DOHH2 (cell line): ENCODE data around the gene TMEM151B.

Experiments used
- H3F3A ChIP-seq: fragments of 200-600 bp; sonication (generic), shearing (Covaris generic); 2 replicates; pipeline ENCODE4 v1.6.0; 2016; ENCODE audit warnings: antibody characterized with exemption, mild to moderate bottlenecking; ENCODE audit not compliant: control insufficient read depth, insufficient read depth
- H3K27ac ChIP-seq: fragments of 200-600 bp; sonication (generic); 2 replicates; pipeline ENCODE4 v1.5.1; 2014; ENCODE audit warnings: low read depth, mild to moderate bottlenecking, low read length, moderate library complexity
- H3K27me3 ChIP-seq: fragments of 200-600 bp; sonication (generic); 2 replicates; pipeline ENCODE4 v1.6.1; 2014; ENCODE audit warnings: mild to moderate bottlenecking, low read length, mixed read lengths; ENCODE audit not compliant: control insufficient read depth
- H3K36me3 ChIP-seq: fragments of 200-600 bp; sonication (generic); 2 replicates; pipeline ENCODE4 v1.6.1; 2014; ENCODE audit warnings: mild to moderate bottlenecking, low read length, moderate library complexity, mixed read lengths; ENCODE audit not compliant: control insufficient read depth
- H3K4me1 ChIP-seq: fragments of 200-600 bp; sonication (generic); 2 replicates; pipeline ENCODE4 v1.6.1; 2014; ENCODE audit warnings: mild to moderate bottlenecking, low read length, mixed read lengths; ENCODE audit not compliant: control insufficient read depth
- H3K4me2 ChIP-seq: fragments of 200-600 bp; sonication (generic); 2 replicates; pipeline ENCODE4 v1.6.0; 2014; ENCODE audit warnings: mild to moderate bottlenecking, low read length, moderate library complexity
- H3K4me3 ChIP-seq: fragments of 200-600 bp; sonication (generic); 2 replicates; pipeline ENCODE4 v1.5.1; 2014; ENCODE audit warnings: mild to moderate bottlenecking, low read length, mixed read lengths
- H3K79me2 ChIP-seq: fragments of 200-600 bp; sonication (generic); 2 replicates; pipeline ENCODE4 v1.6.1; 2014; ENCODE audit warnings: mild to moderate bottlenecking, low read length, mixed read lengths; ENCODE audit not compliant: control insufficient read depth
- H3K9me2 ChIP-seq: fragments of 200-600 bp; sonication (generic); replicated peaks from 2 replicates; pipeline ENCODE4 v1.6.1; 2014; ENCODE audit warnings: mild to moderate bottlenecking, low read length, mixed read lengths; ENCODE audit not compliant: control insufficient read depth
- H3K9me3 ChIP-seq: fragments of 200-600 bp; sonication (generic); 2 replicates; pipeline ENCODE4 v1.6.1; 2014; ENCODE audit warnings: antibody characterized with exemption, low read length, mixed read lengths; ENCODE audit not compliant: control insufficient read depth, insufficient read depth
- H4K20me1 ChIP-seq: fragments of 200-600 bp; sonication (generic); 2 replicates; pipeline ENCODE4 v1.6.0; 2014; ENCODE audit warnings: low read depth, mild to moderate bottlenecking, antibody characterized with exemption, low read length, moderate library complexity; ENCODE audit not compliant: control insufficient read depth, insufficient read depth
- EZH2phosphoT487 ChIP-seq: fragments of 200-600 bp; sonication (generic); IDR thresholded peaks from 2 replicates; pipeline ENCODE4 v1.6.1; 2017; ENCODE audit warnings: borderline replicate concordance, mild to moderate bottlenecking, antibody characterized with exemption, low read length, moderate library complexity, mixed read lengths
- TF ChIP-seq, protein P1 (sequence below): fragments of 200-600 bp; sonication (generic); IDR thresholded peaks from one replicate; pipeline ENCODE4 v1.5.1; 2014; ENCODE audit warnings: antibody characterized with exemption, mild to moderate bottlenecking, low read depth, low read length; ENCODE audit not compliant: poor library complexity, severe bottlenecking

TMEM151B gene

GRCh38 chr6:44301782-44302564 lies 31.7 kb downstream of the TMEM151B start:
- Histone ChIP-seq H3F3A (no peaks in the 10 kb centered on the region), H4K20me1 (no peaks in the 10 kb centered on the region), H3K4me2 (no peak overlapping the region), H3K9me3 (no peaks in the 10 kb centered on the region), H3K36me3 (peaks cover 56% of the 10 kb centered on the region), H3K27ac (no peak overlapping the region), H3K4me3 (no peak overlapping the region), H3K9me2 (no peaks in the 10 kb centered on the region), H3K4me1 (no peaks in the 10 kb centered on the region), H3K27me3 (peaks cover 15% of the 10 kb centered on the region), H3K79me2 (no peaks in the 10 kb centered on the region)
- no peak for TF ChIP-seq EZH2phosphoT487
- TF ChIP-seq, protein P1, sequence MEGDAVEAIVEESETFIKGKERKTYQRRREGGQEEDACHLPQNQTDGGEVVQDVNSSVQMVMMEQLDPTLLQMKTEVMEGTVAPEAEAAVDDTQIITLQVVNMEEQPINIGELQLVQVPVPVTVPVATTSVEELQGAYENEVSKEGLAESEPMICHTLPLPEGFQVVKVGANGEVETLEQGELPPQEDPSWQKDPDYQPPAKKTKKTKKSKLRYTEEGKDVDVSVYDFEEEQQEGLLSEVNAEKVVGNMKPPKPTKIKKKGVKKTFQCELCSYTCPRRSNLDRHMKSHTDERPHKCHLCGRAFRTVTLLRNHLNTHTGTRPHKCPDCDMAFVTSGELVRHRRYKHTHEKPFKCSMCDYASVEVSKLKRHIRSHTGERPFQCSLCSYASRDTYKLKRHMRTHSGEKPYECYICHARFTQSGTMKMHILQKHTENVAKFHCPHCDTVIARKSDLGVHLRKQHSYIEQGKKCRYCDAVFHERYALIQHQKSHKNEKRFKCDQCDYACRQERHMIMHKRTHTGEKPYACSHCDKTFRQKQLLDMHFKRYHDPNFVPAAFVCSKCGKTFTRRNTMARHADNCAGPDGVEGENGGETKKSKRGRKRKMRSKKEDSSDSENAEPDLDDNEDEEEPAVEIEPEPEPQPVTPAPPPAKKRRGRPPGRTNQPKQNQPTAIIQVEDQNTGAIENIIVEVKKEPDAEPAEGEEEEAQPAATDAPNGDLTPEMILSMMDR, result no peak

GRCh38 chr6:44302856-44303255 lies 32.6 kb downstream of the TMEM151B start:
- Histone ChIP-seq H3F3A (no peaks in the 10 kb centered on the region), H3K9me3 (no peaks in the 10 kb centered on the region), H3K4me2 (no peak overlapping the region), H4K20me1 (no peaks in the 10 kb centered on the region), H3K9me2 (no peaks in the 10 kb centered on the region), H3K27me3 (peaks cover 6% of the 10 kb centered on the region), H3K79me2 (no peaks in the 10 kb centered on the region), H3K4me1 (no peaks in the 10 kb centered on the region), H3K36me3 (peaks cover 58% of the 10 kb centered on the region), H3K4me3 (no peak overlapping the region), H3K27ac (no peak overlapping the region)
- TF ChIP-seq, protein P1, result no peak
- TF ChIP-seq EZH2phosphoT487, result no peak

DNA sequence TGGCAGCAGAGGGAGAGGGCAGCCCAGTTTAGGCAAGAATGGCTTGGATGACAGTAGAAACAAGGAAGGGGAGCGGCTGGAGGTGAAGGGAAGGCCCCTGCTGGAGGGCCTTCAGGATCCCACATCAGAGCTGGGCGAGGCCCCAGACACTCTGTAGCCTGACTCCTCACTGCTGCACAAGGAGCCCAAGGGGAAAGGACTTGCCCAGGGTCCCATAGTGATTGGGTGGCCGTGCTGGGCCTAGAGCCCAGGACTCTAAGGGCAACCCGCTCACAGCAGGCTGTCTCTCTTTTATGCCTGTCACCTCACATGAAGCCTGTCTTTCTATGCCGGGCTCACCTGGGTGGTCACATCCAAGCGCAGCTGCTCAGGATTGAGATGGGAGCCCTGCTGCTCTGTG lies 33.6 kb downstream of the TMEM151B start:
- no peaks in the 10 kb centered on the region for H3K79me2 ChIP-seq
- H3K9me2 ChIP-seq, result no peaks in the 10 kb centered on the region
- no peaks in the 10 kb centered on the region for H3K4me1 ChIP-seq
- no peaks in the 10 kb centered on the region for H3K27me3 ChIP-seq
- H4K20me1 ChIP-seq, result no peaks in the 10 kb centered on the region
- no peak overlapping the region for H3K4me3 ChIP-seq
- no peak overlapping the region for H3K4me2 ChIP-seq
- no peak for TF ChIP-seq EZH2phosphoT487
- TF ChIP-seq, protein P1, result no peak
- no peaks in the 10 kb centered on the region for H3F3A ChIP-seq
- H3K27ac ChIP-seq, result no peak overlapping the region
- H3K9me3 ChIP-seq, result no peaks in the 10 kb centered on the region
- H3K36me3 ChIP-seq, result peaks cover 62% of the 10 kb centered on the region
